K562 (cell line): ENCODE results near the gene PDZD8. TPM values are rescaled to one million over a fixed set of nuclear protein-coding genes. Genes with fewer than 3 reads are reported as not detected.

ENCODE experiments used
- CBFB ChIP-seq: sonication (generic); formaldehyde crosslinking; IDR thresholded peaks from 2 replicates; pipeline ENCODE4 v1.4.0; 2020; ENCODE audit warnings: mild to moderate bottlenecking, missing genetic modification reagents
- CHD4 ChIP-seq: fragments of 200-600 bp; sonication (generic); IDR thresholded peaks from 3 replicates; pipeline ENCODE4 v1.6.1; 2012; ENCODE audit warnings: low read depth, mild to moderate bottlenecking, mixed read lengths, low read length, inconsistent platforms; ENCODE audit not compliant: insufficient read depth, insufficient replicate concordance, poor library complexity, severe bottlenecking
- CSDE1 ChIP-seq, 2 experiments: fragments of 450-650 bp; IDR thresholded peaks; 2 replicates each; pipeline ENCODE4 v1.6.1; 2016; ENCODE audit warnings: mild to moderate bottlenecking in 1 of 2
- E2F8 ChIP-seq: fragments of 450-650 bp; IDR thresholded peaks from 2 replicates; pipeline ENCODE4 v1.7.1; 2018; ENCODE audit warnings: mild to moderate bottlenecking, low read depth; ENCODE audit not compliant: partially characterized antibody
- ESRRB ChIP-seq: fragments of 250-450 bp; sonication (Bioruptor Pico); IDR thresholded peaks from 2 replicates; pipeline ENCODE4 v1.5.0; 2020; ENCODE audit warnings: mild to moderate bottlenecking, moderate library complexity, borderline replicate concordance
- FOSL1 ChIP-seq: fragments of 200-800 bp; sonication (Bioruptor generic); conservative IDR thresholded peaks from 2 replicates; pipeline ENCODE4 v1.6.1; 2016; ENCODE audit warnings: missing genetic modification characterization, missing compliant biosample characterization
- ILK ChIP-seq: fragments of 450-650 bp; IDR thresholded peaks from 2 replicates; pipeline ENCODE4 v1.6.1; 2016; ENCODE audit warnings: missing genetic modification characterization, low read depth, mild to moderate bottlenecking, missing compliant biosample characterization, moderate library complexity, borderline replicate concordance
- KDM5B ChIP-seq: fragments of 200-600 bp; sonication (generic); IDR thresholded peaks from 2 replicates; pipeline ENCODE4 v1.6.1; 2012; ENCODE audit warnings: low read depth, mild to moderate bottlenecking, moderate library complexity, low read length, control low read depth, inconsistent platforms; ENCODE audit not compliant: insufficient replicate concordance
- PHTF2 ChIP-seq: fragments of 250-450 bp; sonication (Bioruptor Pico); IDR thresholded peaks from 2 replicates; pipeline ENCODE4 v1.5.0; 2021; ENCODE audit warnings: mild to moderate bottlenecking
- RFX7 ChIP-seq: fragments of 250-450 bp; sonication (Bioruptor Pico); IDR thresholded peaks from 2 replicates; pipeline ENCODE4 v1.5.1; 2021; ENCODE audit warnings: mild to moderate bottlenecking
- TCF7L2 ChIP-seq: fragments of 150-350 bp; IDR thresholded peaks from 2 replicates; pipeline ENCODE4 v1.6.1; 2016; ENCODE audit warnings: low read depth, mild to moderate bottlenecking, low read length, moderate library complexity
- TEAD1 ChIP-seq, 2 experiments: fragments of 450-650 bp in 1 of 2; sonication (generic) in 1 of 2; formaldehyde crosslinking; IDR thresholded peaks; 2 replicates each; pipeline versions ENCODE4 v1.4.0 to v1.8.0; 2020 to 2022; ENCODE audit warnings: mild to moderate bottlenecking in 2 of 2, missing genetic modification reagents in 1 of 2
- ZBTB1 ChIP-seq: sonication (generic); formaldehyde crosslinking; IDR thresholded peaks from 2 replicates; pipeline ENCODE4 v1.8.1; 2023; ENCODE audit warnings: missing genetic modification reagents, low read depth, mild to moderate bottlenecking, borderline replicate concordance
- ZBTB7A ChIP-seq: IDR thresholded peaks from 2 replicates; pipeline ENCODE4 v1.6.1; 2011; ENCODE audit warnings: low read depth, mild to moderate bottlenecking, low read length, moderate library complexity, borderline replicate concordance; ENCODE audit not compliant: control insufficient read depth
- ZFP30 ChIP-seq: fragments of 250-450 bp; sonication (Bioruptor Pico); IDR thresholded peaks from 2 replicates; pipeline ENCODE4 v1.8.0; 2022; ENCODE audit warnings: moderate library complexity, mild to moderate bottlenecking, inconsistent platforms, borderline replicate concordance
- ZNF586 ChIP-seq: fragments of 450-650 bp; formaldehyde crosslinking; conservative IDR thresholded peaks from 2 replicates; pipeline ENCODE4 v1.4.0; 2020; ENCODE audit warnings: mild to moderate bottlenecking, moderate library complexity
- polyA plus RNA-seq, 8 experiments: library from polyadenylated mRNA; depleted of rRNA in 4 of 8; stranded (reverse) in 5 of 8; unstranded in 3 of 8; fragments of >200 nt; fragmentation: Nextera tagmentation in 2 of 8; fragmentation: Illumina TruSeq in 1 of 8; extraction: Ambion mirVana in 2 of 8; extraction: Trizol in 1 of 8; gene quantifications; 2 replicates each; pipeline versions ENCODE4 v1.2.1 to v1.2.3, GENCODE V29; 2011 to 2014; ENCODE audit warnings: inconsistent platforms in 1 of 8, missing spikeins in 1 of 8
- total RNA-seq, 7 experiments: library from RNA; depleted of rRNA in 6 of 7; stranded (reverse); fragments of >200 nt in 6 of 7; fragmentation: Illumina TruSeq in 2 of 7; extraction: Trizol in 2 of 7; gene quantifications; 2 replicates each; pipeline versions ENCODE4 v1.2.1 to v1.2.3, GENCODE V29; 2011 to 2021; ENCODE audit warnings: low replicate concordance in 1 of 7
- TF ChIP-seq, protein P1 (sequence below), 2 experiments: IDR thresholded peaks; 2 replicates each; pipeline ENCODE4 v1.6.1; 2012; ENCODE audit warnings: improper control_type of control experiment in 2 of 2, low read depth in 2 of 2, low read length in 2 of 2, borderline replicate concordance in 1 of 2
- TF ChIP-seq, protein P2 (sequence below): IDR thresholded peaks from 2 replicates; pipeline ENCODE4 v1.6.1; 2016; ENCODE audit warnings: missing genetic modification characterization, missing compliant biosample characterization

Gene PDZD8
- total and polyA plus RNA-seq, 9 of the 15 experiments (the other 6 are each of a cell fraction or from before 2014, with no cell fraction given): 5.5 to 53.4 (median 36.8) TPM

GRCh38 chr10:117272195-117273076 is 102.8 kb downstream of the PDZD8 start (continued):
- TF ChIP-seq RFX7: no peak
- no peak for TF ChIP-seq KDM5B
- no peak for TF ChIP-seq ZBTB7A
- no peak for TF ChIP-seq ZBTB1 (CRISPR knock-in tag)
- no peak for TF ChIP-seq ZNF586
- TF ChIP-seq TCF7L2: no peak
- TF ChIP-seq, protein P1, sequence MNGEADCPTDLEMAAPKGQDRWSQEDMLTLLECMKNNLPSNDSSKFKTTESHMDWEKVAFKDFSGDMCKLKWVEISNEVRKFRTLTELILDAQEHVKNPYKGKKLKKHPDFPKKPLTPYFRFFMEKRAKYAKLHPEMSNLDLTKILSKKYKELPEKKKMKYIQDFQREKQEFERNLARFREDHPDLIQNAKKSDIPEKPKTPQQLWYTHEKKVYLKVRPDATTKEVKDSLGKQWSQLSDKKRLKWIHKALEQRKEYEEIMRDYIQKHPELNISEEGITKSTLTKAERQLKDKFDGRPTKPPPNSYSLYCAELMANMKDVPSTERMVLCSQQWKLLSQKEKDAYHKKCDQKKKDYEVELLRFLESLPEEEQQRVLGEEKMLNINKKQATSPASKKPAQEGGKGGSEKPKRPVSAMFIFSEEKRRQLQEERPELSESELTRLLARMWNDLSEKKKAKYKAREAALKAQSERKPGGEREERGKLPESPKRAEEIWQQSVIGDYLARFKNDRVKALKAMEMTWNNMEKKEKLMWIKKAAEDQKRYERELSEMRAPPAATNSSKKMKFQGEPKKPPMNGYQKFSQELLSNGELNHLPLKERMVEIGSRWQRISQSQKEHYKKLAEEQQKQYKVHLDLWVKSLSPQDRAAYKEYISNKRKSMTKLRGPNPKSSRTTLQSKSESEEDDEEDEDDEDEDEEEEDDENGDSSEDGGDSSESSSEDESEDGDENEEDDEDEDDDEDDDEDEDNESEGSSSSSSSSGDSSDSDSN (IDR thresholded peaks at IDR 0.05; ENCODE audit: borderline replicate concordance in 1 of 2, low read depth in 2 of 2, low read length in 2 of 2): no peak
- TF ChIP-seq CHD4: no peak
- no peak for TF ChIP-seq ZFP30 (CRISPR knock-in tag)
- TF ChIP-seq CBFB (CRISPR knock-in tag): no peak
- no peak for TF ChIP-seq CSDE1 (IDR thresholded peaks at IDR 0.05)
- no peak for TF ChIP-seq ESRRB (CRISPR knock-in tag)
- 0 out of 4 replicates have a peak, but pooled peaks of 1 of the 2 experiments have one; percentile 23 for TF ChIP-seq TEAD1 (CRISPR knock-in tag; IDR thresholded peaks at IDR 0.05)
- TF ChIP-seq ILK (tag): no peak
- TF ChIP-seq PHTF2 (CRISPR knock-in tag): no peak
- TF ChIP-seq, protein P2, sequence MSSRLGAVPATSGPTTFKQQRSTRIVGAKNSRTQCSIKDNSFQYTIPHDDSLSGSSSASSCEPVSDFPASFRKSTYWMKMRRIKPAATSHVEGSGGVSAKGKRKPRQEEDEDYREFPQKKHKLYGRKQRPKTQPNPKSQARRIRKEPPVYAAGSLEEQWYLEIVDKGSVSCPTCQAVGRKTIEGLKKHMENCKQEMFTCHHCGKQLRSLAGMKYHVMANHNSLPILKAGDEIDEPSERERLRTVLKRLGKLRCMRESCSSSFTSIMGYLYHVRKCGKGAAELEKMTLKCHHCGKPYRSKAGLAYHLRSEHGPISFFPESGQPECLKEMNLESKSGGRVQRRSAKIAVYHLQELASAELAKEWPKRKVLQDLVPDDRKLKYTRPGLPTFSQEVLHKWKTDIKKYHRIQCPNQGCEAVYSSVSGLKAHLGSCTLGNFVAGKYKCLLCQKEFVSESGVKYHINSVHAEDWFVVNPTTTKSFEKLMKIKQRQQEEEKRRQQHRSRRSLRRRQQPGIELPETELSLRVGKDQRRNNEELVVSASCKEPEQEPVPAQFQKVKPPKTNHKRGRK (tag): no peak
- TF ChIP-seq E2F8: no peak
- no peak for TF ChIP-seq FOSL1 (tag)
